Activated CD4-positive, CD25-positive, alpha-beta regulatory T cell treated with anti-CD3 and anti-CD28 coated beads, Interleukin-2, amount 50 U/mL, for 72 hours (primary cell): ENCODE results near the gene TAF1A.

Experiments used
- DNase-seq: peaks from one replicate; pipeline ENCODE4 v3.0.0; 2021

The TAF1A gene

DNA sequence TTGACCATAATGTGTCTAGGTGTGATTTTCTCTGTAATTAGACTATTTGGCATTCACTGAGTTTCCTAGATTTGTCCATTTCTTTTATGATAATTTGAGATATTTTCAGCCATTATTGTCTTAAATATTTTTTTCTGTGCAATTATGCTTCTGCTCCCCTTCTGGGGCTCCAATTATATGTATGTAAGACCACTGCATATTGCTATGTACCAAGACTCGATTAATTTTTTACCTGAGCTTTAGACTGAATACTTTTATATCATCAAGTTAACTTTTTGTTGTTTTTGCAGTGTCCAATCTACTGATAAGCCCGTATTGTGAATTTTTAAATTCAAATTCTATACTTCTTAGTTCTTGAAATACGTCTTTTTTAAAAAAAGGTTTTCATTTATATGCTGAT, 5.1 kb upstream of the TAF1A start:
- no peak for DNase-seq

- DNase-seq: no peak
Measured at GRCh38 chr1:222592171-222592570, 2.4 kb upstream of the TAF1A start.

DNA sequence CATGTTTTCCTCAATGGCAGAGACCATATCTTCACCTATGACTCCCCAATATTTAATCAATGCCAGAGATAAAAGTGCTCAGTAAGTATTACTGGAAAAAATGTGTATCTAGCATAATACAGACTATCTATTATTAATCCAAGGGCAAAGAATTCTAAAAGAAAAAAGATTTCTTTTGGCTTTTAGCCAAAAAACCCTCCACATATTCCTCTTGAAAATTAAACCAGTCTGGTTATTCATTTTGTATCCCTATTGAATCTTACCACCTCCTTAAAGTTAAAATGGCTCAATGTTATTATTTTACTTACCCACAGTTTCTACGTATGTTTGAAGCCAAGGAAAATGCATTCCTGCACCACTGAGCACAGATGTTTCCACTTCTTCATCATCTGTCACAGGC, 1.6 kb downstream of the TAF1A start:
- no peak for DNase-seq

- DNase-seq: no peak
Measured at GRCh38 chr1:222586842-222587241, 2.9 kb downstream of the TAF1A start.

DNA sequence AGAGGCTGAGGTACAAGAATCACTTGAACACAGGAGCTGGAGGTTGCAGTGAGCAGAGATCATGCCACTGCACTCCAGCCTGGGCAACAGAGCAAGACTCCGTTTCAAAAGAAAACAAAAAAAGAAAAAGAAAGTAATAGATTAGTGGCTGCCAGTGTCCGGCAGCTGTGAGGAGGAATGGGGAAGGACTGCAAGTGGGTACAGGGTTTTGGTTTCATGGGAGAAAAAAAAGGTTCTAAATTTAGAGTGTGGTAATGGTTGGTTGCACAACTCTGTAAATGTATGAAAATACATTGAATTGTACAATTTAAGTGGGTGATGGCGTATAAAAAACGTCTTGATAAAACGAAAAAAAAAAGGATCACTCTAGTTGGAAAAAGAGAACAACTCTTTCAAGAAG, 6.7 kb downstream of the TAF1A start:
- DNase-seq: no peak

GRCh38 chr1:222582099-222582774, 7.5 kb downstream of the TAF1A start:
- no peak for DNase-seq

DNA sequence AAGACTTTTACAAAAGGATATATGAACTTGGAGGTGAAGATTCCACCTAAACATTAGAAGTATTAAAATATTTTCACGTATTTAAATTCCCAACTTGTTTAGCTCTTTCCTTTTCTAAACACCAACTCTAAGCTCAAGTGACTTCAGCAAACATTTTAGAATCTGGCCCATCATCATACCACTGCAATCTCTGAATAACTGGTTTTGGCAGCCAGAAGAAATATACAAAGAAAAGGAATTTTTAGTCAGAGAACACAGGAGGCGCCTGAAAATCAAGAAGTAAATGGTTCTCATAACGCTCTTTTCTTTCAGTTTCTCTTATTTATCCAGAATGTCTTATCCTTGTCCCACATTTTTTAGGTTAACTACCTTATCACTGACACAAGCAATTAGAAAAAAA, 10.4 kb downstream of the TAF1A start:
- DNase-seq: no peak

GRCh38 chr1:222570837-222571236, 18.9 kb downstream of the TAF1A start:
- DNase-seq: no peak

DNA sequence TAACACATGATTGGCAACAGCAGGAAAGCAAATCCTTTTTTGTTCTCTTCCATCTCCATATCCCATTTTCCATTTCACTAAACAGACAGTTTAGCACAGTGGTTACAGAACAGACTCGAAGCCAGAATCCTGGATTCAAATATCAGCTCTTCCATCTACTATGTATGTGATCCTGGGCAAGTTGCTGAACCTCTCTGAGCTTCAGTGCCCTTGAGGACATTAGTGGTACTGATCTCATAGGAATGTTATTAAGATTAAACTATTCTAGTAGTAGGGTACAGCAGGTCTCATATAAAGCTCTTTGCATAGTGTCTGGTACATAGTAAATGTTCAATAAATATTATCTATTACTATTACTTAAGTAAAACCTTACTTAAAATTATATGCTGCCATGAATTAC, 28.1 kb downstream of the TAF1A start:
- no peak for DNase-seq

DNA sequence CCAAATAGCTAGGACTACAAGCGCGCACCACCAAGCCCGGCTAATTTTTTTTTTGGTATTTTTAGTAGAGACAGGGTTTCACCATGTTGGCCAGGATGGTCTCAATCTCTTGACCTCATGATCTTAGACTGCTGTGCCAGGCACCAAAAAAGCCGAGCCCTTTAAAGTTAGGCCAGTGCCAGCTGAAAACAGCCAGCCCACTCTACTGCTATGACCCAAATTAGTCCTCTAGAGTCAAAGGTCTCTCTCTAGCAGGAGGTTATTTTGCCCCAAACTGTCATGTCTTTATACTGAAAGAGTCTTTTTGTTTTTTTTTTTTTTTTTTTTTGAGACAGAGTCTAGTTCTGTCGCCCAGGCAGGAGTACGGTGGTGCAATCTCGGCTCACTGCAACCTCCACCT, 32.2 kb downstream of the TAF1A start:
- DNase-seq: no peak

DNA sequence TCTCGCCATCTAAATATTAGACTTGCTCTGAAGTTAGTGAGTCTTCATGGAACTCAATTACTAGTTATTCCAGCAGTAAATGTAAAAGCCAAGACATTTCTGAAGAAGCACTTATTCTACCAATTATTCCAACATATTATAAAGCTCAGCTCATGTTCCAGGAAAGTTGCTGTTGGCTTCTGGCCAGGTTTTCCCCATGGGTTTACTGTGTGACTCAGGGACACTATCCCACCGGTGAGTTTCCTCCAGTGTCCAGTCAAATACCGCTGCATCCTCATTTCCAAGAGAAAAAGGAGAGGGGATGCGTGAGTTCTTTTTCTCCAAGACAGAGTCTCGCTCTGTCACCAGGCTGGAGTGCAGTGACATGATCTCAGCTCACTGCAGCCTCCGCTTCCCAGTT, 32.6 kb downstream of the TAF1A start:
- no peak for DNase-seq

DNA sequence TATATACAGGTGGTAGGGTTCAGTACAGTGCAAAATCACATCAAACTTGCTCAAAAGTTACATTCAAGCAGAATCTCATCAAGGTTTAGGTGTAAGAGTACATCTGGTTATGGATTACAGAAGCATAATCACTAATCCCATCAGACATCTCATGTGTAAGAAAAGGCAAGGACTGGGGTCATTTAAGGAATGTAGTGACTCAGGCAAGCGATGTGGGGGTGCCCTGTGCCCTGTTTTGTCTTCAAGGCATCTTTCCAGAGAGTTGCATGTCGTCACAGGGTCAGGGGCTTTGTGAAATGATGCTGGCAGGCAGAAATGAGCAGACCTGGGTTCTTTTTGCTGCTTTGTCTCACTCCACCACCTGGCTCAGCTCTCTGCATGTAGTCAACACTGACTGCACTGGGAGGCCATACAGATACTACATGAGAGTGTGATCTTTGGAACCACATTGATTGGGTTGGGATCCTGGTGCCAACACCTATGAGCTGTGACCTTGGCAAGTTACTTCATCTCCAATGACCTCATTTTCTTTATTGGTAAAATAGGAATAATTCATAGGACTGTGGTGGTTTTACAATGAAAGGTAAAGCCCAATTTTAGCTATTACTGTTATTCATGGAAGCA, 33.6 kb downstream of the TAF1A start:
- DNase-seq: no peak

DNA sequence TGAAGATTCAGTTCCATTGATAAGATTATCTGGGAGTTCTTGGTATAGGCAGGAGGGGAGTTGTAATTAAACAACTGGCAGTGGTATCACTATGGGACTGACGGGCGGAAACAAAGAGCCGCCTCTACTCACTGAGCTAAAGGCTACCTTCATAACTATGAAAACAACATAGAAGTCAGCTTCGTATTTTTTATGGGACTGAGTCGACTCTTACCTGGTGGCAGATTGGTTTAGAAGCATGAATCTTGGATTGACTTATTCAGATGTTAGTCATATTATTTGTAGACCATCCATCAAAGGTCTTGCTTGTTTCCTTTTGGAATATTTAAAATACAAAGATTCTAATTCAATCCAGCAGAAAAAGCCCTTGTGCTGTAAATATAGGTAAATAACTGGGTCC, 35.6 kb downstream of the TAF1A start:
- no peak for DNase-seq

- no peak for DNase-seq
Measured at GRCh38 chr1:222552882-222553281, 36.9 kb downstream of the TAF1A start.

DNA sequence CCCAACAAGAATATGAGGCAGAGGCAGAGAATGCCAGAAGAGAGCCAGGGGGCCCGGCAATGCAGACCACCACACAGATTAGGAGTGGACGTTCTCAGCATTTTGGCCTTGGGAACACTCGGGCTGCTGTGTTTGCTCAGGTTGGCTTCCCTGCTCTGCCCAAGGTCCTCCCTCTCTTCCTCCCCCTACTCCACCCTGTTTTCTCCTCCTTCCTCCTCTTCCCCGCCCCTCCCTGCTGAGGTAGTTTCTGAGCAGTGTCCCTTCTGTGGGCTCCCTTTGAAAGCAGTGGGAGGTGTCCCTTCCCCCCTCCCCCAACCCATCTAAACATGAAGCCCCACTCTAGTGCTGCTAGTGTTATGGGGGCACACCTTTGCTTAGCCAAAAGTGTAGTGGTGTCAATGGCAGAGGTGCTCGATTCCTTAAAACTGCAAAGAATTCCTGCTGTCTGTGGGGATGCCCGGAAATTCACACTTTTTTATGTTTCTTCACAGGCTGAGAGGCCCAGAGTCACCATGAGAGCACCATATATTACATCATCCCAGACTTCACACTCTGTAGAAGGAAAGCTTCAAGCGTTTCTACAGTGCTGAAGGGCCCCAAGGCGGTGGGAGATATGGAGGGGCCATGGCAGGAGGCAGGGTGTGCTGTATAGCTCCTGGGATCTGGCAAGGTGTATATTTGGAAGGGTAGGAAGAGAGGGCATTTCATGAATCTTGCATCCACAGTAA, 41.6 kb downstream of the TAF1A start, which contains the start of gene HHIPL2:
HHIPL2 (minus strand) TSS at position 161 of the 728 bp plus-strand sequence; CDS start at position 101, 60 bp downstream.
- DNase-seq: no peak

DNA sequence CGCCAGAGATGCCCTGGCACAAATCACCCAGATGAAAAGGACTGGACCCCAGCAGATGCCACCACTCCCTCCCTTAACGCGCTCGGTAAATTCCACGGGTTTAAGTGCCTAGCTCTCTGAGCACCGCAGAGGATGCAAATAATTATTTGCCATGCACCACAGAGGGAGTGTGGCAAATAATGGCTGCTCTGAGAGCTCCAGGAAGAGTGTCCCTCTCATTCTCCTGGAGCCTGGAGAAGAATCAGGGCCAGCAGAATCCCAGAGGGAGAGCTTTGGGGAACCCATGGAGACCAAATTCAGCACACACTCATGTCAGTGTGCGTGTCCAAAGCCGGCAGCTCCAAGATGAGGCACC, 42.5 kb downstream of the TAF1A start:
- no peak for DNase-seq

DNA sequence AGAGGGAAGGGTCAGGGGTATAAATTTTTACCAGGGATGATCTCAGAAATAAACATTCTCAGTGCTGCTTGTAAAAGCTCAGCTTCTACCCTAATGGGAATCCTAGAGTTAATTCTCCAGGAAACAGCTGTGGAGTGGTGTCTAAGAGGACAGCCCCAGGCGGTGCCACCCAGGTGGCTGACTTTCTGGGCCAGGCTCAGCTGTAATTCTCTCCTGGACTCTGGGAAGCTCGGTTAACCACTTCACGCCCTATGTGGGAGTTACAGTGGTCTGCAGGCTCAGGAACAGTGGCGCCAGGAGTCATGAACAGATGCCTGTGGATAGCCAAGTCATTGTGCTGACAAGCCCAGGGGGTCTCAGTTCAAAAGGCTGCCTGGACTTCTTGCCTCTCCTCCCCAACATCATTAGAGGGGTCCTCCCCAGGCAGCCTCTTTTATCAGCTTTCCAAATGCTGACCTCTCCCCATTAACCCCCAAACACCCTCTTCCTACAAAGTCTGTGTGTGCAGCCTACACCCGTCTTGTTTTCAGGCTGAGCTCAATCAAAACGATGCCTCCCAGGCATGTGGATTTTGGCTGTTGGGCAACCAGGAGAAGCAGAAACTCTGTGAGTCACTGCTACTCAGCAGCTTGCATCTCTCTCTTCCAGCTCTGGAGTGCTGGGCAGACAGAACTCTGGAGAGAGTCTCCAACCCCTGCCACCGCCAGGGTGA, 43.0 kb downstream of the TAF1A start:
- DNase-seq: no peak

GRCh38 chr1:222546091-222546490, 43.6 kb downstream of the TAF1A start:
- no peak for DNase-seq

- DNase-seq: no peak
Measured at GRCh38 chr1:222543817-222544216, 45.9 kb downstream of the TAF1A start.

GRCh38 chr1:222540598-222540995, 49.1 kb downstream of the TAF1A start:
- no peak for DNase-seq

DNA sequence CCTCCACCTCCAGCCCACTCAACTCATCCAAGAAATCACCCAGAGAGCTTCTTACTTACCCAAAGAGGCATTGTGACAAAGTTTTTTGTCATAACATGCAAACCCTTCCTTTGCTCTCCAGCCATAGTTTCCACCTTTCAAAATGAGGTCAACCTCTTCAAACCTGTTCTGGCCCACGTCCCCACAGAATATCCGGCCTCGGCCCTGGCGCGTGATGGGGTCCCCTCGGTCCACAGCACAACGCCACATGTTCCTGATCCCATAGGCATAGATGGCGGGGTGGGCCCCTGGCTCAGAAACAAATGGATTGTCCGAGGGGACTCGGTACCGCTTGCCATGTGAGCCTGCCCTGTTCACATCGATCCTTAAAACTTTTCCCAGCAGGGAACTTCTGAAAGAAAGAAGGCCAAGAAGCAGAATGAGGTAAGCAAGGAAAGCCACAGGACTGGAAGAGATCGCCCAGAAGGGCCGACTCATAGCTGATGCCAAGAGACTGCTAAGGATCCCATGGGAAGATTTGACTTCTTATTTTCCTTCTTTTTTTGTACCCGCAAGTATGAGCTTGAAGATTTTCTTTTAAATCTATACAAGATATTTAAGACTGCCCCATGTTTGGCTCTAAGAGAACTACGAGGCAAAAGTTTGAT, 49.7 kb downstream of the TAF1A start:
- no peak for DNase-seq

- DNase-seq: no peak
Measured at GRCh38 chr1:222535455-222535854, 54.3 kb downstream of the TAF1A start.

- no peak for DNase-seq
Measured at GRCh38 chr1:222530852-222531251, 58.9 kb downstream of the TAF1A start.
